Panc1 (cell line): ENCODE data around the gene APEH. TPM values are rescaled to one million over a fixed set of nuclear protein-coding genes. Genes with fewer than 3 reads are reported as not detected.
A peak's percentile ranks its signal among the peaks of the same experiment; 100 is the strongest.

Source experiments
- ATAC-seq: fragments of 200-7000 bp; cut with Tn5 transposase; 2 replicates; pipeline ENCODE4 v1.9.1; 2020; ENCODE audit warnings: mild to moderate bottlenecking, moderate library complexity
- BruUV-seq: library from RNA; stranded (reverse); fragments of 400-500 nt; replicated peaks from 2 replicates; lab custom pipeline; 2021; lab: Mats Ljungman, UMichigan
- CTCF ChIA-PET: fragments of 300-600 bp; sonication (Branson Sonifier 250); formaldehyde crosslinking; loops from one replicate; lab custom pipeline; 2022; ENCODE audit warnings: antibody characterized with exemption; lab: Charles Lee
- POLR2A ChIA-PET: fragments of 300-600 bp; sonication (Branson Sonifier 250); formaldehyde crosslinking; loops from one replicate; lab custom pipeline; 2022; ENCODE audit warnings: antibody characterized with exemption; lab: Charles Lee
- DNase-seq: peaks from one replicate; pipeline ENCODE4 v3.0.0-alpha.2; 2010; ENCODE audit warnings: low read depth, low spot score
- H3K27ac ChIP-seq: 2 replicates; pipeline ENCODE4 v1.5.1; 2011; ENCODE audit warnings: mild to moderate bottlenecking, low read length, inconsistent platforms
- H3K27me3 ChIP-seq: fragments of 200-500 bp; sonication (Bioruptor generic); 2 replicates; pipeline ENCODE4 v1.6.0; 2014; ENCODE audit warnings: low read length, inconsistent platforms; ENCODE audit not compliant: control insufficient read depth, insufficient read depth
- H3K36me3 ChIP-seq: fragments of 200-500 bp; sonication (Bioruptor generic); 2 replicates; pipeline ENCODE4 v1.5.1; 2014; ENCODE audit warnings: inconsistent platforms, mild to moderate bottlenecking, low read length, moderate library complexity; ENCODE audit not compliant: control insufficient read depth, insufficient read depth
- H3K4me1 ChIP-seq: 2 replicates; pipeline ENCODE4 v1.5.1; 2011; ENCODE audit warnings: inconsistent platforms, mild to moderate bottlenecking, low read length, moderate library complexity; ENCODE audit not compliant: control insufficient read depth, insufficient read depth
- H3K4me3 ChIP-seq, 2 experiments: 2 replicates each; pipeline ENCODE4 v1.5.1; 2011 to 2012; ENCODE audit warnings: low read depth in 2 of 2, low read length in 2 of 2, mild to moderate bottlenecking in 2 of 2, inconsistent platforms in 1 of 2, moderate library complexity in 1 of 2
- H3K9me3 ChIP-seq: fragments of 200-500 bp; sonication (Bioruptor generic); 2 replicates; pipeline ENCODE4 v1.5.1; 2014; ENCODE audit warnings: low read depth, mild to moderate bottlenecking, inconsistent platforms, low read length, moderate library complexity; ENCODE audit not compliant: control insufficient read depth, insufficient read depth
- CTCF ChIP-seq: fragments of 450-650 bp; IDR thresholded peaks from 2 replicates; pipeline ENCODE4 v1.5.1; 2017; ENCODE audit warnings: mild to moderate bottlenecking
- POLR2AphosphoS5 ChIP-seq: IDR thresholded peaks from 2 replicates; pipeline ENCODE4 v1.6.1; 2012; ENCODE audit warnings: mild to moderate bottlenecking, low read depth, low read length, moderate library complexity
- REST ChIP-seq, 2 experiments: IDR thresholded peaks; 2 replicates each; pipeline ENCODE4 v1.6.1; 2011 to 2012; ENCODE audit warnings: low read depth in 2 of 2, control low read depth in 1 of 2, low read length in 1 of 2, mild to moderate bottlenecking in 1 of 2, moderate library complexity in 1 of 2; ENCODE audit not compliant: insufficient read depth in 1 of 2
- SIN3A ChIP-seq: IDR thresholded peaks from 2 replicates; pipeline ENCODE4 v1.6.1; 2012; ENCODE audit warnings: low read depth, mild to moderate bottlenecking, low read length, moderate library complexity, borderline replicate concordance; ENCODE audit not compliant: insufficient read depth
- TCF7L2 ChIP-seq: IDR thresholded peaks from 2 replicates; pipeline ENCODE4 v1.6.1; 2011; ENCODE audit warnings: mild to moderate bottlenecking, low read depth, low read length, inconsistent platforms
- in situ Hi-C: cut with HindIII; loops from 2 replicates; pipeline ENCODE4 v1.10.0; 2016; ENCODE audit warnings: low sequenced_read_pairs, low pct_unique_long_range_greater_than_20kb
- intact Hi-C: fragments of 100-400 bp; cut with micrococcal nuclease; formaldehyde crosslinking; loops from one replicate; pipeline ENCODE4 v1.10.0; 2022; ENCODE audit not compliant: unreplicated experiment
- total RNA-seq: library from RNA; stranded (reverse); gene quantifications from one replicate; pipeline ENCODE4 v1.2.1, GENCODE V29; 2021; ENCODE audit not compliant: unreplicated experiment

APEH gene
- total RNA-seq, 1 experiment from 2014 or later, result 131 TPM

GRCh38 chr3:49671291-49672288 lies 2.6 kb upstream of the APEH start:
- Histone ChIP-seq H3K36me3 (peaks cover 4% of the 10 kb centered on the region), H3K4me3 (no peak overlapping the region), H3K27ac (no peak overlapping the region), H3K4me1 (peaks cover 11% of the 10 kb centered on the region), H3K27me3 (no peaks in the 10 kb centered on the region), H3K9me3 (no peaks in the 10 kb centered on the region)
- TF ChIP-seq SIN3A, result no peak
- no peak for TF ChIP-seq REST (IDR thresholded peaks at IDR 0.05; ENCODE audit: insufficient read depth in 1 of 2, low read depth in 2 of 2, low read length in 1 of 2)
- TF ChIP-seq TCF7L2, result no peak
- peak; percentile 89 for TF ChIP-seq CTCF
- TF ChIP-seq POLR2AphosphoS5, result peak; percentile 20; the same call in 1 of the 2 replicates
- POLR2A ChIA-PET, result no interaction called here
- ATAC-seq (peak; percentile 29; the same call in 1 of the 2 replicates), DNase-seq (peak; percentile 45)
- BruUV-seq, result no TSS peak
- intact Hi-C loops, result loop anchor here (2.0 kb wide), 1 partner anchor 131 kb away; no protein-coding TSS in a partner anchor
- in situ Hi-C loops, result no loop called here
- CTCF ChIA-PET, result interaction anchor here (0.7 to 3.2 kb wide), 4 partner anchors 119 to 352 kb away, joined by 8 to 30 read pairs (median 10); no protein-coding TSS in a partner anchor

- POLR2A ChIA-PET, result no interaction called here
- DNase-seq, result no peak
Observed at GRCh38 chr3:49673121-49673714, 933 bp upstream of the APEH start.

More at GRCh38 chr3:49673121-49673714, 933 bp upstream of the APEH start:
- Histone ChIP-seq H3K4me3 (peak overlapping the region; percentile 54 to 85), H3K4me1 (peaks cover 11% of the 10 kb centered on the region), H3K9me3 (no peaks in the 10 kb centered on the region), H3K36me3 (peaks cover 4% of the 10 kb centered on the region), H3K27ac (peak overlapping the region; percentile 94), H3K27me3 (no peaks in the 10 kb centered on the region)
- intact Hi-C loops, result no loop called here
- TSS peak; percentile 75 for BruUV-seq
- in situ Hi-C loops, result no loop called here
- CTCF ChIA-PET, result interaction anchor here (3.2 kb wide), 1 partner anchor 133 kb away, joined by 30 read pairs; no protein-coding TSS in a partner anchor
- ATAC-seq, result peak; percentile 9
- TF ChIP-seq REST (IDR thresholded peaks at IDR 0.05; ENCODE audit: insufficient read depth in 1 of 2, low read depth in 2 of 2, low read length in 1 of 2), result no peak
- TF ChIP-seq TCF7L2, result no peak
